T-helper 1 cell treated with Interleukin-12 subunit alpha and Interleukin-12 subunit beta and Interleukin-4 antibody, amounts not matched to agents 30 ng/mL and 1 ng/mL, for 36 hours (primary cell): ENCODE data around the gene CEP83. TPM values are rescaled to one million over a fixed set of nuclear protein-coding genes. Genes with fewer than 3 reads are reported as not detected.

Experiments used
- intact Hi-C: fragments of 100-400 bp; cut with micrococcal nuclease; formaldehyde crosslinking; loops from one replicate; pipeline ENCODE4 v1.15.1; 2024
- total RNA-seq: library from RNA; stranded (reverse); gene quantifications from 2 replicates; pipeline ENCODE4 v1.2.3, GENCODE V29; 2022

The CEP83 gene
- total RNA-seq, 1 donor from 2014 or later, result 23.5 TPM

DNA sequence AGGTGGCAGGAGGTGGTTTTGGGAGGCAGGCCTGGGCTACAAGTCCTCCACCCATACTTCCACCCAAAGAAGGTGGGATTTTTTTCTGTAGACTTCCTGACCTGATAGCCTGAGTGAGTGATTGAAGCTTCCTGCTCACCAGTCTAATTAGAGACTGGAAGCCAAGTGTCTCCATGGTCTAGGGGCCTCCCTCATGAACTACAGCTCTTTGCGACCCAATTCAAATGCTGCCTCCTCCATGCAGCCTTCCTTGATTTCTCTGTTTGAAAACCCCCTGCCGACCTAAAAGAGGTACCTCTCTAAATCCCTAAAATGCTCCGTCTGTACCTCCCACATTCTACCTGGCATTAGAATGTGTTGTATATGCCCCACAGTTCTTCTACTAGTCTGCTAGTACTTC is 186.4 kb downstream of the CEP83 start:
- intact Hi-C loops, result no loop called here

DNA sequence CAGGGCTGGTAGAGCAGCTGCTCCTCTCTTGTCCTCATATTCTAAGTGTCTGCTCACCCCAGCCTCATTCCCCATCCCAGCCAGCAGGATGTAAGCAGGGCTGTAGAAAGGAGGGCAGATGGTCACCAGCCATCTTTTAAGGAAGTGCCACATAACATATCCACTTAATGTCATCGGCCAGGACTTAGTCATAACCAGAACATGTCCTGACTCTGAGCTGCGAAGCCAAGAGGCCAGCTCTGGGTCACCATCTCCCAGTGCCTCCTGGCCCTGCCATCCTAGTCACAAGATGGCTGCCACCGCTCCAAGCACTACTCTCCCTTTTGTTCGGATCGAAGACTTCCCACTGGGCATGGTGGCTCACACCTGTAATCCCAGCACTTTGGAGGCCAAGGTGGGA is 187.4 kb downstream of the CEP83 start:
- intact Hi-C loops, result no loop called here

DNA sequence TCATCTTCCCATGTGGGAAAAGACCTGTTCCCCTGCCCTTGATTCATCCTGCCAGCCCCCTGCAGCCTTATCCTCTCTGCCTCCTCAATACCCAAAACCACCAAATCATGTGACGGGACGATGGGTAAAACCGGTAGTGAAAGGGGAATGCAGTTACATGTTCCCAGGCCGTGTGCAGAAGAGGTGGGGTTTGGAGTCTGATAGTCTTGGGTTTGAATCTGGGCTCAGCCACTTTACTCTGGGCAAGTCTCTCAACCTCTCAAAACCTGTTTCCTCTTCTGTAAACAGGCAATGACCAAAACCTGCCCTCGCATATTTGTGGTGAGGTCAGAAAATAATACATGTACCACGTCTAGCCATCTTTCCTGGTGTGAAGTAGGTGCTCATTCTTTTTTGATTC is 188.3 kb downstream of the CEP83 start:
- intact Hi-C loops, result no loop called here

DNA sequence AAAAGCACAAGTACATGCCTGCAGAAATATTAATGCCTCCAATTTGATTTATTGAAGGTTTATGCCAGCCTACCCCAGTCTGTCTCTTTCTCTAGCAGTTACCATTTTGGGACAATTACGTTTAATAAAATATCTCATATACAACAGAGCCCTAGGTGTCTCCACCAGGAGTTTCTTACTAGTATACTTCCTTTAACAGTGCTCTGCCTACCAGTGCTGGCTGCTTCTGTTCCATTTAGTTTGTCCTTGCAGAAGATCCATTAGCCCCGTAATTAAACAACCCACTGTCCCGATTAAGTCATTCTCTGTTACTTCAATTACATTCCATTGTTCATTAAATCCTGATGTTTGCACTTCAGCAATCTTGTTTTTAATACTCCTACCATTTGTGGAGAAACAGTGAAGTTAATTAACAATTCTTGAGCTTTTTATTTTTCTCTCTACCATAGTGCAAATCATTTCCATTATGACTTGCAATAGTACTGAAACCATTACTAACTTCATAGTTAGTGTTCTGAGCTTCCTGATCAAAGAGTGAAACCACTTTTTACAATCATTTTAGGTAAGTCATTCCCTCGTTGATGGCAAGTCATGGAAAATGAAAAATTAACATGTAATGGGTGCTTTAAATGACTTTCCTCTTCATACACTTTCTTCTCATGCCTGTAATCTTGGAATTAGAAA is 190.2 kb downstream of the CEP83 start:
- intact Hi-C loops, result loop anchor here (10.0 kb wide), 1 partner anchor 495 kb away; no protein-coding TSS in a partner anchor

DNA sequence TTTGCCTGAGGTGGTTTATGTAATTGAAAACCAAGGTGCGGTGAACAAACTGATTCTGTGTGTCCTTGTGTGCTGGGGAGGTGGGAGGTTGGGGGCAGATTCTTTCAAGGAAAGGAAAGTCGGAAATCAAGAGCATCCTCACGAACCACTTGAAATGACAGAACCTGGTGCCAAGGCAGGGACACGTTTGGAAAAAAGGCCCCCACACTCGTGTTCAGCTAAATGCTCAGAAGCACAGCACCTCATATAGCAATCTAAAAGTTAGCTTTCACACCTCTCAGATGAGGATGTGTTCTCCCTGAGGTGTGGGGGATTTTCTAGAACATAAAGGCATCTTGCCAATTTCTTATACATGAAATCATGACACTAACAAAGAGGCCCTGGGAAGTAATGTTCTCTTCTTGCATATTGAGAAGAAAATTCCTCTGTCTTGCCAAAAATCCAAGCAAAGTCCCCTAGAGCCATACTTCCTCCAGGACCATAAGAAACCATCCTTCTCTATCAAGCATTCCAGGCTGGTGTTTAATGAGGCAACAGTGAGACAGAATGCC is 191.7 kb downstream of the CEP83 start:
- intact Hi-C loops, result loop anchor here (10.0 kb wide), 1 partner anchor 497 kb away; no protein-coding TSS in a partner anchor

GRCh38 chr12:94267537-94267872 is 192.2 kb downstream of the CEP83 start:
- intact Hi-C loops, result loop anchor here (10.0 kb wide), 1 partner anchor 497 kb away; no protein-coding TSS in a partner anchor

GRCh38 chr12:94266796-94267536 is 192.7 kb downstream of the CEP83 start:
- intact Hi-C loops, result loop anchor here (10.0 kb wide), 1 partner anchor 498 kb away; no protein-coding TSS in a partner anchor

GRCh38 chr12:94265966-94266745 is 193.5 kb downstream of the CEP83 start:
- intact Hi-C loops, result loop anchor here (10.0 kb wide), 1 partner anchor 499 kb away; no protein-coding TSS in a partner anchor

- intact Hi-C loops, result loop anchor here (10.0 kb wide), 1 partner anchor 499 kb away; no protein-coding TSS in a partner anchor
Observed at GRCh38 chr12:94265539-94265938, 194.1 kb downstream of the CEP83 start.

DNA sequence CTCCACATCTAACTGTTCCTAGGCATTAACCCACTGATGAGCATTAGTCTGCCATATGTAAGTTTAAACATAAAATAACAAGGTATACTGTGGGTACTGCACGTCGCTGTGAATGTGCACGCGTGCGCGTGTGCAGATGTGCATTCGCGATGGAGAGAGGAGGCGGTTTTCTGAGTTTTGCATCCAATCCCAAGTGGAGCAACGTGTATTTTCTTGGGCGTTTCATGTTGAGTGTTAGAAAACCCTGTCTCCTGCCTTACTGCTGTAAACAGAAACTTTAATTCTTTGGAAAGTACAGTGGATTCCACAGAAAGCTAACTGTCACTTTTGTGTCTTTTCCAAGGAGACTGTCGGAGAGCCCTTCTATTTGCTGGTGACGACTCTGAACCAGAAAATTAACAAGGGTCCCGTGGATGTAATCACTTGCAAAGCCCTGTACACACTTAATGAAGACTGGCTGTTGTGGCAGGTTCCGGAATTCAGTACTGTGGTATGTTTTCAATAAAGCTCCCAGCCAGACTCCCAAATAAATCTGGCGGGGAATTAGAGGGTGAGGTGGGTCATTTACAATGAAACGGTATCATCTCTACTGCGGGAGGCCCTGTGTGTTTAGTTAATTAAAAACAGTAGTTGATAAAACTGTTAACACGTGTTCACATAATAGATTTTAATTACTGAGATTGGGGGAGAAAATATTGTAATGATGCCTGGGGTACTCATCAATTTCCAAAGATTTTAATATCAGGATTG is 194.8 kb downstream of the CEP83 start:
- intact Hi-C loops, result loop anchor here (5.0 to 10.0 kb wide), 3 partner anchors 107 to 588 kb away; partner anchors contain the start of gene CRADD

- intact Hi-C loops, result loop anchor here (1.0 to 10.0 kb wide), 9 partner anchors 20 to 587 kb away; partner anchors contain the start of genes CEP83, CRADD and PLXNC1
Observed at GRCh38 chr12:94263905-94264561, 195.6 kb downstream of the CEP83 start.

DNA sequence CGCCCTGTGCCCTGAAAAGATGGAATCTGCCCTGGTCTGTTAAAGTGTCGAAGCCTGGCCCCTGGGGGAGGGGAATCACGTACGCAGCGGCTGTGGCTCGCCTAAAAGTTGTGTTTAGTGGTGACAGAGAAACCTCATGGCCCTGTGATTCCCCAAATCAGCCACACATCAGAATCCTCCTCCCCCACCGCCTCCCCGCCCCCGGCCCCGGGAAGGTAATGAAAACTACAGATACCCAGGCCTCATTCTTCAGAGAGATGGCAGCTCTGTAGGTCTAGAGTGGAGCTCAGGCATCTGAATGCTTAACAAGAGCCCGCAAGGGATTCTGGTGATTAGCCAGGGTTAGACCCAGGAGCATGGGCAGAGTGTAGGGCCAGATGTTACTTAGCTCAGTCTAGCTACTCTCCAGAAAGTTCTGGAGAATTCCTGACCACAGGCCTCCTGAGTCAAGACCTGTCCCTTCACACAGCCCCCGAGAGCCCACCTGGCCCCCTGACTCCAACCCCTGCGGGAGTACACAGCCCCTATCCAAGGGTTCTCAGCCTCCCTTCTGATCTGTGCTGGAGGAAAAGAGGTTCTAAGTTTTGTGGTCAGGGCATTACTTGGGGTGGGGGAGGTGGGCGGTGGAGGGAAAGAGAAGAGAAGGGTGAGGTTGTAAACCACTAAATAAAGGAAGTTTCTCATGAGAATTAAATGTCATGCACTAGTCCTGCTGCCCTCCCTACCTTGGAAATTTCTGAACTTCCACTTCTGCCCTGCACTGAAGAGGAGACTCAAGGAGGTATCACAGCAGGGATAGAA is 196.5 kb downstream of the CEP83 start:
- intact Hi-C loops, result loop anchor here (1.0 to 10.0 kb wide), 9 partner anchors 19 to 586 kb away; partner anchors contain the start of genes CEP83, CRADD and PLXNC1

- intact Hi-C loops, result loop anchor here (1.0 to 10.0 kb wide), 9 partner anchors 18 to 585 kb away; partner anchors contain the start of genes CEP83, CRADD and PLXNC1
Observed at GRCh38 chr12:94262228-94263010, 197.2 kb downstream of the CEP83 start.

DNA sequence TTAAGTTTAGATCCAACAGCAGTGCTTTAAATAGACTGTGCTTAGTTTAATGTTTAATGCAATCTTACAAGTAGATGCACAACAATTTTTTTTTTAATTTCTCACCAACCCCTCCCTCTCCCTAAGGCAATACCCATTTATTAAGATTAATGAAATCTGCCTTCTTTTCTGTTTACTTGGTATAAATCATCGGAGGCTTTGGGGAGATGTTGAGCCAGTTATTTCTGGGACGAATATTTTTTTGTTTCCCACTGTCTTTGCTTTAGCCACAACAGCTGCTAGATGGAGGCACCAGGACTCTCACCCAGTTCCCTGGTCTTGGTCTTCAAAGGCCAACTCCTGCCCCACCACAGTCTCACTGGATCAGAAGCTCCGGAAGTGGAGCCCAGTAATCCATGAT is 197.9 kb downstream of the CEP83 start:
- intact Hi-C loops, result loop anchor here (2.0 to 10.0 kb wide), 4 partner anchors 65 to 584 kb away; partner anchors contain the start of gene CRADD

DNA sequence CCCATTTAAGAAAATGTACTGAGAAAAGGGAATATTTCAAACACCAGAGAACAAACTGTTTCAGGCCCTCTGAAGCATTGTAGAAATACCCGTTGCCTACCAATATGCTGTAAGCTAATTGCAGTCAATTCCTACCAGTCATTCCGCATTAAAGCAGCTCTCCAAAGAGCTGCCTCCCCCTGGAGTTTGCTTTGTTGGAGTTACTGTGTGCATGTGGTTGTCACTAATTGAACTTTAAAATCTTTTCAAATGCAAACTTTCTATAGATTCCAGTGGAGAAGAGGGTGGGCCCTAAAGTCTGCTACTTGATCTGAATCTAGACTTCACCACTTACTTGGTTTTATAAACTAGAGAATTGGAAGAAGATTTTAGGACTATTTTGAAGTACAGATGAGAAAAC is 198.5 kb downstream of the CEP83 start:
- intact Hi-C loops, result loop anchor here (5.0 to 10.0 kb wide), 3 partner anchors 111 to 584 kb away; partner anchors contain the start of gene CRADD

DNA sequence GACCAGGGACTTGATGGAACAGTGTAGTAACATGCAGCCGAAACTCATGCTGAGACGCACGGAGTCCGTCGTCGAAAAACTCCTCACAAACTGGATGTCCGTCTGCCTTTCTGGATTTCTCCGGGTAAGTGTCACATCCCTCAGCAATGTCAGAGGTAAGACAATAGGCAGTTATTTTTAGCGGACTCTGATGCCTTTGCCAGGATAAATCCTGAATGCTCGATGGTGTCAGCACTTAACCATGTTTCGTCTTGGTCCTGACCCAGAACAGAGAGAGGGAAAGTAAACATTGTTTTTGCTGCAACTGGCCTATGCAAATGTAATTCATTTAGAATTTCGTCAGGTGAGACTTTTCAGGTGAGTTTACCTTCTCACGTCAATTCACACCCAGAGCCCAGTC is 198.9 kb downstream of the CEP83 start:
- intact Hi-C loops, result loop anchor here (5.0 to 10.0 kb wide), 3 partner anchors 112 to 583 kb away; partner anchors contain the start of gene CRADD

DNA sequence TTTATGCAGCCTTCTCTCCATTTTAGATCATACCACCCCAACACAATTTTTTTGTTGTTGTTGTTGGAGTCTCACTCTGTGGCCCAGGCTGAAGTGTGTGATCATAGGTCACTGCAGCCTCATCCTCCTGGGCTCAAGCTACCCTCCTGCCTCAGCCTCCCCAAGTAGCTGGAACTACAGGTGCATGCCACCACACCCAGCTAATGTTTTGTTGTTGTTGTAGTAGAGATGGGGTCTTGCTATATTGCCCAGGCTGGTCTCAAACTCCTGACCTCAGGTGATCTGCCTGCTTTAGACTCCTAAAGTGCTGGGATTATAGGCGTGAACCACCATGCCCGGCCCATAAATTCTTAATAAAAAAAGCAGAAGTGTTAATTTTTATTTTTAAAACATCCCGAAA is 199.7 kb downstream of the CEP83 start:
- intact Hi-C loops, result loop anchor here (5.0 to 10.0 kb wide), 3 partner anchors 112 to 583 kb away; partner anchors contain the start of gene CRADD

GRCh38 chr12:94258593-94258992 is 201.1 kb downstream of the CEP83 start:
- intact Hi-C loops, result loop anchor here (5.0 kb wide), 1 partner anchor 36 kb away; no protein-coding TSS in a partner anchor
